GM21737 (cell line): ENCODE data around the gene CDH20.
"Not testable (repeated sequence)": the region's sequence is repeated elsewhere in the genome, so short reads cannot be mapped to it uniquely, and the experiment has no call there.

Experiments used
- ATAC-seq: cut with Tn5 transposase; IDR thresholded peaks from one replicate; pipeline ENCODE4 v1.9.1; 2021; ENCODE audit warnings: mild to moderate bottlenecking, moderate library complexity; ENCODE audit not compliant: unreplicated experiment

The CDH20 gene

GRCh38 chr18:61340148-61340547, 6.9 kb downstream of the CDH20 start:
- ATAC-seq: no peak

- ATAC-seq: no peak
Measured at GRCh38 chr18:61348230-61348629, 15.0 kb downstream of the CDH20 start.

GRCh38 chr18:61350578-61350977, 17.3 kb downstream of the CDH20 start:
- no peak for ATAC-seq

- no peak for ATAC-seq
Measured at GRCh38 chr18:61352059-61352458, 18.8 kb downstream of the CDH20 start.

DNA sequence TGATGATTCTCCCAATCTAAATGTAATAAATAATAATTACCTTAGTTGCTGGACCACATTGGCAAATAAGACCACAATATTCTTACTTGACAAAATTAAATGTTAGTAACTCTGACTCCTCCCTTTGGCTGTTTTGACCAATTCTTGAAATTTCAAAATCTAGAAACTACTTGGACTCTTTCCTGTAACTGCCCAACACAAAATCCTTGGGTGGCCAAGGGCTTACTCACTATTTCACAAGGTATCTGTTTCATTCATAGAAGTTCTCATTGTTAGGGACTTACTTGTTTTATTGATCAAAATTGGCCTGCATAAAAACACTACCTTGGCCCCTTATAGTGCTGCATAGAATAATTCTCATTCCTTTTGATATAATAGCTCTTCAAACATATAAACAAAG, 19.4 kb downstream of the CDH20 start:
- ATAC-seq: no peak

DNA sequence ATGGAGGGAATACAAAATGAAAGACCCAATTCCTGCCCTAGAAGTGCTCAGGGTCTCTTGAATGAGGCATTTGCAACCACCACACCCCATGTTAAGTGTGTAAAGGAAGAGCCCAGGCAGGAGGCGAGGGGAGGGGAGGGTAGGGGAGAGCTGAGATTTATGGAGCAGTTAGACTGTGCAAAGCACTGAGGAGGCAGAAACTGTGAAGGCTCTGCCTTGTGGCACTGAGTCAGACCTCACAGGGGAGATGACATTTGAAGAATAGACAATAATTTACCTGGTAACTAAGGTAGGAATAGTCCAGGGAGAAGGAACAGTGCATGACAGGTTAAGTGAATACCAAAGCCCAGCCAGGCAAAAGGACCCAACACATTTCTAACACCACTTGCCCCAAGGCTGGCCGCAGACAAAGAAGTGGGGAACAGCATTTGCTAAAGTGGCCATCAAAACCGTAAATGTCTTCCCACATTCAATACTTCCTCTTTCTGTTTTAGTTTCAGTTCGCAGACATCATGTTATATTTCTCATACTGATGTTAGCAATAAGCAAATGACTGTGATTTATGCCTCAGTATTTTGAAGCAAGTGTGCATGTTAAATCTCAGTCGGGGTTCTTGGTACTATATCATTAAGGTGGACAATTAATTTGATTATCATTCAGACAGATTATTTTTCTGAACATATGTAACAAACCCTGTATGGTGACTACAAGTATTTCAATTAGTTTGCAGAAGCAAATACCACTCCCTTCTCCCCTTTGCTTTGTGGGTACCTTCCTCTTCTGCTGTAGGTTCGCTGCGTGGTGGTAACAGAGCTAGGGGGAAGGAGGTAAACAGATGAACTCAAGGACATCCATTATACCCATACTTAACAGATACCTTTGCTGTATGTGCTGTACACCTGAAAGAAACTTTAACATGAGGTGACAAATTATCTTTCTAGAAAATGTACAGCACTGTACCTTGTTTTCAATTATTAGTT, 27.5 kb downstream of the CDH20 start:
- ATAC-seq: peak; percentile 87

DNA sequence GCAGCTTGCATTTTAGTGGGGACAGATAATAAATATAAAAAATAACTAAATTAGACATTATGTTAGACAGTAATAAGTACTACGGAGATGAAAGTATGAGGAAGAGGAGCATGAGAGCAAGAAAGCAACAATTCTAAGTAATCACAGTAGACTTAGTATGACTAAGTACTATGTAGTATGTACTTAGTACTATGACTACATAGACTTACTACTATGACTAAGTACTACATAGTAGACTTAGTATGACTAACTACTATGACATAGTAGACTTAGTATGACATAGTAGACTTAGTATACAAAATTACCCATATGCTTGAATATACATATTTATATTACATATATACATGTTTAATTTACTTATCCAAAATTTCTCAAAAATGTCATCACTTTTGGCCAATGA, 29.3 kb downstream of the CDH20 start:
- ATAC-seq: no peak

DNA sequence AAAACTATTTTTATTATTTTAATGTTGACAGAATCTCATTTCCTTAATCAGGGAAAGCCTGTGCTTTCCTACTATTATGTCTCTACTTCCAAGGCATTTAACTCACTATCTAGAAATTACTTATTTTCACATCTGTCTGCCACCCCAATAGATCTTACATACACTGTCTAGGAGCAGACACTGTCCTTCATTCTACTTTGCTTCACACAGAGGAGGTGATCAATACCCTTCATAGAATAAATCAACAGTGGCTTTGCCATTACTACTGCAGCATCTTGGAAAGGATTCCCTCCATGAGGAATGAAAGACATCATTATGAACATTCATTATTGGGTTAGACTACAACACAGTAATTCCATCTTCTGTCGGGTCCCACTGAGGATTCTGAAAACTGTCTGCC, 31.7 kb downstream of the CDH20 start:
- ATAC-seq: no peak

DNA sequence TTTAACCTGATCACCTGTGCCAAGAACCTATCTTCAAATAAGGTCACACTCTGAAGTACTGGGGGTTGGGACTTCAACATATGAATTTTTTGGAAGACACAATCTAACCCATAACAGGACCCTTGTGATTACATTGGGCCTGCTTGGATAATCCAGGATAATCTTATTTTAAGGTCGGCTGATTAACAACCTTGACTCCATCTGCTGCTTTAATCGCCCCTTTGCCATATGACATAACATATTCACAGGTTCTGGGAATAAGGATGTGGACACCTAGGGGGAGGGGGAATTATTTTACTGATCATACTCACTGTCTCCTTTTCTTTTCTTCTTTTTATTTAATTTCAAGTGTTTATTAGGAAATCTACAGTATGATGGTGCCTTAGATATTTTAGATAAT, 34.8 kb downstream of the CDH20 start:
- ATAC-seq: no peak

GRCh38 chr18:61369671-61370070, 36.4 kb downstream of the CDH20 start:
- ATAC-seq: not testable (repeated sequence)

GRCh38 chr18:61371111-61371510, 37.9 kb downstream of the CDH20 start:
- no peak for ATAC-seq

DNA sequence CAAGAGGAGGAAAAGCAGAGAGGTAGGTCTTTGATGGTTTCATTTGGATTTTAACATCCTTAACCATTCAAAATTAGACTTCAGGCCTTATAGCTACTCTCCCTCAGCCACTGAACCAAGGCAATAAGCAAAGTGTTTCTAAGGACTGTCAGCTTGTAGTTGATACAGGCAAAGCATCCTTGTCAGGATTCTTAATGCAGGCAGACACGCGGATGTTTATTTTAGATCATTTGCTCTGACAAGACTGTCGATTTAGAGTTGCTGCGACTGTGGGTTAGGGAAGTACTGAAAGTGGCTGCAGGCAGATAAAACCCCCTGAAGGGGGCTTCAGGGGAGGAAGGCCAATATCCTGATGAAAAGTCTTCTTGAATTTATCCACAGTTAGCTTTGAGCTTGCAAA, 46.6 kb downstream of the CDH20 start:
- no peak for ATAC-seq

- no peak for ATAC-seq
Measured at GRCh38 chr18:61388010-61388409, 54.8 kb downstream of the CDH20 start.

- ATAC-seq: no peak
Measured at GRCh38 chr18:61394983-61395382, 61.8 kb downstream of the CDH20 start.

DNA sequence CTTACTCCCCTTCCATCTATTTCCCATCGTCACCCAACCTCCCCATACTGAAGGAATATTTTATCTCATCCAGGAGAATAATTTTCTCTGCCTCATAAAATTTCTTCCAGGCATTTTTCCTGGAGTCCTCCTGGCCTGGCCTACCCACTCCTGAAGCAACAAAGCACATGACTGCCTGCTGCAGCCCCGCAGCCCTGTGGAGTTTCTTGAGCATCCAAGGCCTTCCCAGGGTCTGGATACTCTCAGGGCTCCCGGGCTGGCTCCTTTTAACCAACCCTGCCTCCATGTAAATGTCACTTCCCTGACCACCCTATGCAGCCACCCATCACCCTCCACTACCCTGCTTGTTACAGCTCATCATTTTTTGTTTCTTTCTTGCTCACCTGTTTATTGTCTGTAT, 64.0 kb downstream of the CDH20 start:
- ATAC-seq: no peak

DNA sequence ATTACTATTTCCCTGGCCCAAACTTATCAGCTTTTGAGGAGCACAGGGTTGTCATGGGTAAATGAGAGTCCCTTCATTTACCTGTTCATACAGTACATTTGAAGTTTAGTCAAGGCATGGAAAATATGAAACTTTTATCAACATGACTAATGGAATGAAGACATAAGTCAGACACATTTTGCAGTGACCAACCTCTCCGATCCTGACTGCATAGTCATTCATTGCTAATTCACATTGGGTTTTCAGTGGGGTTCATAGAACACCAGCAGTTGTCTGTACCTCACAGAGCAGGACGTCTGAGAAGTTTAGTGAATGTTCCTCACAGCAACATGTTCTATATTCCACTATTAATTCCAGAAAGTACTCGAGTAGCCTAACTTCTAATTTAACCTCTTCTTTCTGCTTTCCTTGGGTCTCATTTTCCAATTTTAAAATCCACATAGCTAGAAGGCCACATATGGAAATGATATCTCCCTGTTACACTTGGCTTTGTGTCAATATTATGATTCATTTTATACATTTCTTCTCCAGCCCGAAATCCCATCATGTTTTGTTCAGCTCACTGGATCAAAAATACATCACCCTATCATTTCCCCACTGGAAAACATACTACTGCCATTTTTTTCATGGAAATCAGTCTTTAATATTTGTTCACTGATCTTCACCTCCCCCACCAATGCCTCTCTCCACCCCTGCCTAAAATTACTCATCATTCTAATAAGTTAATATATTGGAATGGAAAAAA, 65.9 kb downstream of the CDH20 start:
- ATAC-seq: no peak

DNA sequence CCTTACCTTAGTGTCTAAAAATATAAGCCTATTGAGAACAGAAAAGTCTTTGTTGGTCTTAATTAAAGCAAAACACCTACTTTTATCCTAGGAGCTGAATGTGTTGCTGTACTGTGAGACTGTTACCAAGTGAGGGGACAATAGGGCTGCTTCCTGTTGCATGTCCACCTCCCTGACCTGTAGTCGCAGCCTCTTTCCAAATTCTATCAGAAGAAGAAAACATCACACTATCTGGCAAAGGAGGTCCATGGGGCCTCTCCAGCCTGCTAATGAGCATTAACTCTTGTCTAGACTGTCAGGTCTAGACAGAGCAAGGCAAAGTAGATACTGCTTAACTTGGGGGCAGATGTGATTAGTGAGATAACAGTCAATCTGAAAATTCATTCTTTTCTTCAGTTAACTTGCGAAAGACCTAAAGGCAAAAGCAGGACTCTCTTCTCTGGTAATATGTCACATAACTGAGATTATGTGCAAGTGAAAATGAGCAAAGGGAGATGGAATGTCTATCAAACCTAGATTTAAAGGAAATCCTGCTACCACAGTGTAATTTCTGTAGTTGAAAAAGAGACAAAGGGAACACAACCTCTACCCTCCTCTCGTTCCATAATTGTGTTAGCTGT, 66.9 kb downstream of the CDH20 start:
- ATAC-seq: no peak

- no peak for ATAC-seq
Measured at GRCh38 chr18:61400716-61401115, 67.5 kb downstream of the CDH20 start.

DNA sequence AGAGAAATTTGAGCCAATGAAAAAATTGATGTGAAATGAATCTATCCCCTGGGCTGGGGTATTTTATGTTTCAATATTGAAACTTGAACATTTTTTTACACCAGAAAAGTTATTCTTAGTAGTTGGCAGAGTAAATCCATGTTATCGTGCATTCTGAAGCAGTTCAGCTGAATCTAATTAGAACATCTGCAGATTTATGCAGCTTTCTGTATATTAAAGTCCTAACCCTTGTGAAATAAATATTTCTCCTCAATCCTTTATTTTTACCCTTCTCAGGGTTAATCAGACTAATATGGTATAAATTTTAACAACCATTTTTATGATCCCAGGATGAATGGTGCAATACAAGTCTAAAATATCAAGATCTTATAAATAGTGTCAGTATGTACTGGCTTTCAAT, 69.5 kb downstream of the CDH20 start:
- ATAC-seq: no peak

DNA sequence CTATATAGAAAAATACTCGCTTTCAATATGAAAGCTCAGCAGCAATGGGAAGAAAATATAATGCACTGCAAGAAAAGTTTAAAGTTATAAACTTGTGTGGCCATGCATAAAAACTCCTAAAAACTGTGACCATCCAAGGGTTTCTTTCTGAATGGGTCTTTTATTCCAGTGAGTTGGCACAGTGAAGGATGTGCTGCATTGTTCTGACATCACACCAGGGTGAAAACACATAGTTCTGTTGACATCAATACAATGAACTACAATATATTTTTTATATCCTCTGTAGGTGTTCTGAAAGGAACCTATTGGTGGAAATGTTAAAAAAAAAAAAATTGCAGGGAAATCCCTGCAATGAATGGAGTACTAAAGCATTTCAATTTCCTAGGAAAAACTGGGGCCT, 80.2 kb downstream of the CDH20 start:
- no peak for ATAC-seq

DNA sequence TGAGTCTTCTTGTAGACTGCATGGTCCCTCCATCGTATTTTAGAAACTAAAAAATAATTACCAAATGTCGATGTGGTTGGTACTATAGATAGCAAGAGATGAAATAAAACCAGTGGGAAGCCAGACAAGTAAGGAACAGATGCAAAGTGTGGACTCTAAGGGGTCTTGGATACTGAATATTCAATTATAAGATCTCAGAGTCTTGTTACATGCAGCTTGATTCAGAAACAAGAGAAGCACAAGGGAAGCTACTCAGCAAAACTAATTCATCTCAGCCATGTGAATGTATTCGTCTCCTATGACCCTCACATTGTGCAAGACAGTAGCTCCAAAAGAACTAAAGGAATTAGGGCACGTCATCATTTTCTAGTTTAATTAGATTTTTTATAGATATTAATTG, 80.9 kb downstream of the CDH20 start:
- no peak for ATAC-seq

GRCh38 chr18:61419763-61420162, 86.5 kb downstream of the CDH20 start:
- no peak for ATAC-seq
